A549 (cell line): Measurements from ENCODE around the gene EEFSEC. TPM values are rescaled to one million over a fixed set of nuclear protein-coding genes. Genes with fewer than 3 reads are reported as not detected.

Source experiments
- ATAC-seq, 2 experiments: fragments of 200-7000 bp in 1 of 2; fragments of >200 bp in 1 of 2; cut with Nextera tagmentation in 1 of 2; cut with Tn5 transposase in 1 of 2; 3 replicates each; pipeline versions ENCODE4 v1.8.0 to v1.9.1; 2018 to 2020; ENCODE audit warnings: mild to moderate bottlenecking in 1 of 2, moderate library complexity in 1 of 2
- CTCF ChIA-PET: fragments of 300-600 bp; sonication (Branson Sonifier 250); formaldehyde crosslinking; extraction: SDS; loops from one replicate; lab custom pipeline; 2021; ENCODE audit warnings: antibody characterized with exemption, inconsistent platforms; lab: Yijun Ruan, JAX
- POLR2A ChIA-PET: fragments of 350-600 bp; formaldehyde crosslinking; extraction: SDS; loops from one replicate; lab custom pipeline; 2021; ENCODE audit warnings: antibody characterized with exemption, inconsistent platforms; lab: Yijun Ruan, JAX
- DNase-seq, 2 experiments: peaks; one replicate each; pipeline versions ENCODE4 v3.0.0 to v3.0.0-alpha.2; 2011 to 2016; ENCODE audit warnings: low read depth in 1 of 2, low spot score in 1 of 2
- FAIRE-seq: peaks from 2 replicates; lab custom pipeline; 2011; peaks lifted over from hg19 to GRCh38; lab: Jason Lieb, UNC
- H3K27ac ChIP-seq, 2 experiments: fragments of >200 bp; sonication (Bioruptor Twin); formaldehyde crosslinking; 3 replicates each; pipeline ENCODE4 v1.5.1; 2016 to 2017
- H3K4me1 ChIP-seq: fragments of >200 bp; sonication (Bioruptor Twin); formaldehyde crosslinking; 3 replicates; pipeline ENCODE4 v1.6.1; 2016
- H3K4me2 ChIP-seq: fragments of >200 bp; sonication (Bioruptor Twin); formaldehyde crosslinking; 3 replicates; pipeline ENCODE4 v1.6.1; 2016
- H3K4me3 ChIP-seq: fragments of >200 bp; sonication (Bioruptor Twin); formaldehyde crosslinking; 3 replicates; pipeline ENCODE4 v1.5.1; 2016
- H3K9me3 ChIP-seq: fragments of >200 bp; sonication (Bioruptor Twin); formaldehyde crosslinking; 3 replicates; pipeline ENCODE4 v1.6.1; 2016
- CHD4 ChIP-seq: fragments of 200-600 bp; sonication (generic); IDR thresholded peaks from 2 replicates; pipeline ENCODE4 v1.6.1; 2016; ENCODE audit warnings: antibody characterized with exemption, mild to moderate bottlenecking, borderline replicate concordance
- CTCF ChIP-seq: fragments of >200 bp; sonication (Bioruptor Twin); formaldehyde crosslinking; IDR thresholded peaks from 3 replicates; pipeline ENCODE4 v1.5.1; 2016
- E2F6 ChIP-seq: IDR thresholded peaks from 2 replicates; pipeline ENCODE4 v1.6.1; 2012; ENCODE audit warnings: low read depth, borderline replicate concordance
- ESRRA ChIP-seq: fragments of 150-350 bp; IDR thresholded peaks from 2 replicates; pipeline ENCODE4 v1.6.1; 2014; ENCODE audit warnings: mild to moderate bottlenecking, low read length, borderline replicate concordance
- FOSB ChIP-seq: fragments of 250-450 bp; sonication (Bioruptor Pico); IDR thresholded peaks from 2 replicates; pipeline ENCODE4 v1.5.0; 2020; ENCODE audit warnings: mild to moderate bottlenecking, moderate library complexity
- FOSL2 ChIP-seq, 2 experiments: fragments of 450-650 bp in 1 of 2; fragments of >200 bp in 1 of 2; sonication (Bioruptor Twin) in 1 of 2; formaldehyde crosslinking; IDR thresholded peaks; 2 replicates each; pipeline versions ENCODE4 v1.5.0 to v1.6.1; 2016 to 2020; ENCODE audit warnings: mild to moderate bottlenecking in 1 of 2, moderate library complexity in 1 of 2
- HES2 ChIP-seq: fragments of >200 bp; sonication (Bioruptor Twin); formaldehyde crosslinking; IDR thresholded peaks from 2 replicates; pipeline ENCODE4 v1.6.1; 2016
- HOXA7 ChIP-seq: fragments of 250-450 bp; sonication (Bioruptor Pico); IDR thresholded peaks from 2 replicates; pipeline ENCODE4 v1.5.0; 2020; ENCODE audit warnings: mild to moderate bottlenecking, moderate library complexity
- HOXB13 ChIP-seq: fragments of 250-450 bp; sonication (Bioruptor Pico); IDR thresholded peaks from 2 replicates; pipeline ENCODE4 v1.5.0; 2020; ENCODE audit warnings: low read depth, mild to moderate bottlenecking, moderate library complexity
- MYC ChIP-seq: IDR thresholded peaks from 2 replicates; pipeline ENCODE4 v1.6.1; 2012; ENCODE audit warnings: mild to moderate bottlenecking, inconsistent platforms, low read length, improper control_type of control experiment, borderline replicate concordance
- PBX3 ChIP-seq: IDR thresholded peaks from 2 replicates; pipeline ENCODE4 v1.6.1; 2012
- RAD21 ChIP-seq, 2 experiments: fragments of >200 bp in 1 of 2; sonication (Bioruptor Twin) in 1 of 2; formaldehyde crosslinking in 1 of 2; IDR thresholded peaks in 1 of 2; conservative IDR thresholded peaks in 1 of 2; 2 replicates in 1 of 2; 3 replicates in 1 of 2; pipeline ENCODE4 v1.6.1; 2012 to 2018; ENCODE audit warnings: inconsistent platforms in 1 of 2
- RCOR1 ChIP-seq: fragments of 150-350 bp; IDR thresholded peaks from 2 replicates; pipeline ENCODE4 v1.6.1; 2014; ENCODE audit warnings: antibody characterized with exemption, low read length, low read depth
- RNF2 ChIP-seq: fragments of 200-600 bp; sonication (generic); IDR thresholded peaks from 2 replicates; pipeline ENCODE4 v1.6.1; 2016; ENCODE audit warnings: low read depth, mild to moderate bottlenecking, antibody characterized with exemption, moderate library complexity, borderline replicate concordance
- SMC3 ChIP-seq: fragments of >200 bp; sonication (Bioruptor Twin); formaldehyde crosslinking; IDR thresholded peaks from 3 replicates; pipeline ENCODE4 v1.6.1; 2018; ENCODE audit warnings: inconsistent platforms
- SREBF2 ChIP-seq: fragments of 450-650 bp; IDR thresholded peaks from 2 replicates; pipeline ENCODE4 v1.6.1; 2014; ENCODE audit warnings: mild to moderate bottlenecking, moderate library complexity
- WGBS: methylation state at CpG from one replicate; pipeline ENCODE4 v1.1.6; 2017; ENCODE audit errors: missing lambda C conversion rate; 5-methylcytosine and 5-hydroxymethylcytosine counted together
- polyA plus RNA-seq, 4 experiments: library from polyadenylated mRNA; depleted of rRNA in 3 of 4; stranded (reverse); fragments of >200 nt; fragmentation: RNase III in 1 of 4; extraction: RNeasy Plus Mini Kit Qiagen cat#74134 plus additional on column Dnase treatment in 1 of 4; gene quantifications; 2 replicates in 3 of 4; 3 replicates in 1 of 4; pipeline ENCODE4 v1.2.3, GENCODE V29; 2011 to 2017

The EEFSEC gene
- polyA plus RNA-seq, 2 of the 4 experiments (the other 2 are of a cell fraction) = 6.9 to 7.3 TPM

GRCh38 chr3:128226186-128226725 lies 73.0 kb downstream of the EEFSEC start (continued):
- TF ChIP-seq CTCF (no peak), RNF2 (no peak)

GRCh38 chr3:128226795-128227395 lies 73.6 kb downstream of the EEFSEC start:
- POLR2A ChIA-PET = no interaction called here
- 39% methylated on average over 5 of the region's 5 CpGs for WGBS

GRCh38 chr3:128227507-128227906 lies 74.2 kb downstream of the EEFSEC start:
- ATAC-seq (no peak), FAIRE-seq (no peak), DNase-seq (no peak)
- Histone ChIP-seq H3K4me3 (no peak overlapping the region), H3K4me1 (no peaks in the 10 kb centered on the region), H3K9me3 (peaks cover 8% of the 10 kb centered on the region; the same call in 2 of the 3 replicates), H3K27ac (no peak overlapping the region), H3K4me2 (no peak overlapping the region)
- POLR2A ChIA-PET = no interaction called here
- TF ChIP-seq FOSL2 (IDR thresholded peaks at IDR 0.05) (no peak), FOSL2 (CRISPR knock-in tag; IDR thresholded peaks at IDR 0.05) (no peak), SREBF2 (no peak), HOXA7 (CRISPR knock-in tag) (no peak), E2F6 (no peak), CHD4 (no peak), MYC (no peak), RAD21 (conservative IDR thresholded peaks at IDR 0.05 in 1 of 2, IDR thresholded peaks at IDR 0.05 in 1 of 2) (no peak), PBX3 (no peak), RCOR1 (no peak), ESRRA (no peak), HOXB13 (CRISPR knock-in tag) (no peak)
- CTCF ChIA-PET = interaction anchor here (1.8 to 3.0 kb wide), 4 partner anchors 13 to 381 kb away, joined by 4 to 12 read pairs (median 10); no protein-coding TSS in a partner anchor
- 92% methylated on average over 4 of the region's 4 CpGs for WGBS

More at GRCh38 chr3:128226795-128227395, 73.6 kb downstream of the EEFSEC start:
- FAIRE-seq (no peak), DNase-seq (peak; percentile 29 to 51), ATAC-seq (peak; percentile 84 to 99)
- H3K4me3 ChIP-seq = no peak overlapping the region
- H3K4me2 ChIP-seq = no peak overlapping the region
- CTCF ChIA-PET = interaction anchor here (0.7 to 3.0 kb wide), 12 partner anchors 11 to 381 kb away, joined by 3 to 12 read pairs (median 4); no protein-coding TSS in a partner anchor
- TF ChIP-seq HES2 (no peak), CTCF (peak; percentile 51), SMC3 (peak; percentile 61), RAD21 (conservative IDR thresholded peaks at IDR 0.05 in 1 of 2, IDR thresholded peaks at IDR 0.05 in 1 of 2) (peak; percentile 58 to 63), FOSB (CRISPR knock-in tag) (no peak)
- TF ChIP-seq, all 56 proteins: peak for 3
- H3K27ac ChIP-seq = no peak overlapping the region
- H3K9me3 ChIP-seq = peaks cover 12% of the 10 kb centered on the region; the same call in 2 of the 3 replicates
- no peaks in the 10 kb centered on the region for H3K4me1 ChIP-seq
